Upper lobe of right lung (tissue), 1 donor: ENCODE measurements around the gene SGTA. TPM values are rescaled to one million over a fixed set of nuclear protein-coding genes. Genes with fewer than 3 reads are reported as not detected.

Experiments
- ATAC-seq: fragments of 200-7000 bp; cut with Tn5 transposase; one replicate; pipeline ENCODE4 v1.9.1; 2020; ENCODE audit warnings: mild to moderate bottlenecking, moderate library complexity
- DNase-seq: peaks from one replicate; pipeline ENCODE4 v3.0.0-alpha.2; 2020
- H3K27ac ChIP-seq: fragments of 200-600 bp; one replicate; pipeline ENCODE4 v1.8.0; 2022
- H3K27me3 ChIP-seq: fragments of 200-600 bp; one replicate; pipeline ENCODE4 v1.8.0; 2022; ENCODE audit warnings: mild to moderate bottlenecking
- H3K36me3 ChIP-seq: fragments of 200-600 bp; one replicate; pipeline ENCODE4 v1.8.0; 2022
- H3K4me1 ChIP-seq: fragments of 200-600 bp; one replicate; pipeline ENCODE4 v1.8.0; 2022
- H3K4me3 ChIP-seq: fragments of 200-600 bp; one replicate; pipeline ENCODE4 v1.8.0; 2022; ENCODE audit warnings: mild to moderate bottlenecking
- H3K9me3 ChIP-seq: fragments of 200-600 bp; one replicate; pipeline ENCODE4 v1.8.0; 2022
- intact Hi-C: fragments of 100-400 bp; cut with DNase I; formaldehyde crosslinking; loops from one replicate; pipeline ENCODE4 v1.11.0; 2022
- total RNA-seq: library from RNA; stranded (reverse); fragmentation: NEBNext Ultra II Directional; extraction: Animal tissue kit (Norgen Biotek cat#: 25700); gene quantifications from one replicate; pipeline ENCODE4 v1.2.1, GENCODE V29; 2021
- TF ChIP-seq, protein P1 (sequence below): fragments of 200-600 bp; IDR thresholded peaks from one replicate; pipeline ENCODE4 v1.8.0; 2022; ENCODE audit warnings: antibody characterized with exemption
- donor health status: DM: no; HTN: yes; CAD: no; lungs with severe emphysema.

Gene SGTA
- total RNA-seq, 1 donor from 2014 or later: 44.9 TPM

- Histone ChIP-seq H3K27ac (no peak overlapping the region), H3K4me1 (no peaks in the 10 kb centered on the region), H3K9me3 (no peaks in the 10 kb centered on the region), H3K4me3 (no peak overlapping the region), H3K36me3 (no peaks in the 10 kb centered on the region), H3K27me3 (peaks cover 37% of the 10 kb centered on the region)
- intact Hi-C loops: loop anchor here (10.0 kb wide), 1 partner anchor 72 kb away; no protein-coding TSS in a partner anchor
- no peak for ATAC-seq
- no peak for DNase-seq
- TF ChIP-seq, protein P1, sequence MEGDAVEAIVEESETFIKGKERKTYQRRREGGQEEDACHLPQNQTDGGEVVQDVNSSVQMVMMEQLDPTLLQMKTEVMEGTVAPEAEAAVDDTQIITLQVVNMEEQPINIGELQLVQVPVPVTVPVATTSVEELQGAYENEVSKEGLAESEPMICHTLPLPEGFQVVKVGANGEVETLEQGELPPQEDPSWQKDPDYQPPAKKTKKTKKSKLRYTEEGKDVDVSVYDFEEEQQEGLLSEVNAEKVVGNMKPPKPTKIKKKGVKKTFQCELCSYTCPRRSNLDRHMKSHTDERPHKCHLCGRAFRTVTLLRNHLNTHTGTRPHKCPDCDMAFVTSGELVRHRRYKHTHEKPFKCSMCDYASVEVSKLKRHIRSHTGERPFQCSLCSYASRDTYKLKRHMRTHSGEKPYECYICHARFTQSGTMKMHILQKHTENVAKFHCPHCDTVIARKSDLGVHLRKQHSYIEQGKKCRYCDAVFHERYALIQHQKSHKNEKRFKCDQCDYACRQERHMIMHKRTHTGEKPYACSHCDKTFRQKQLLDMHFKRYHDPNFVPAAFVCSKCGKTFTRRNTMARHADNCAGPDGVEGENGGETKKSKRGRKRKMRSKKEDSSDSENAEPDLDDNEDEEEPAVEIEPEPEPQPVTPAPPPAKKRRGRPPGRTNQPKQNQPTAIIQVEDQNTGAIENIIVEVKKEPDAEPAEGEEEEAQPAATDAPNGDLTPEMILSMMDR: no peak
Observed at GRCh38 chr19:2726160-2726855, 56.8 kb downstream of the SGTA start.

GRCh38 chr19:2724148-2724557 lies 58.9 kb downstream of the SGTA start:
- no peak for ATAC-seq
- no peak overlapping the region for H3K27ac ChIP-seq

DNA sequence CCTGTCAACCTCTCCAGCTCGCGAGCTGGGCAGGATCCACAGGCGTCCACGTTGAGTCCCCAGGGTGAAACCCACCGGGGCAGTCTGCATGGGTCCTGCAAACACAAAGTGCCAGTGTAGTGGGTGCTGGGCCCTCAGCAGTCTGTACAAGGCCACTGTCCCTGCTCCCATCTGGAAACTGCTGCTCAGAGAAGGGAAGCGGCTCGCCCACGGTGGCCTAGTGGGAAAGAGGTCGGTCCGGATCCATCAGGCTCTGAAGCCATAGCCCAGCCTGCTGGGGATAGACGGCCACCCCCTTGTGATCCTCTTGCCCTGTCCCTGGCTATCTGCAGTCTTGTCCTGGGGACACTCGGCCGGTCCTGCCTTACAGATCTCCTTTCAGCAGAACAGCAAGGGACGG lies 59.3 kb downstream of the SGTA start:
- no peak overlapping the region for H3K4me3 ChIP-seq
- DNase-seq: no peak
- intact Hi-C loops: loop anchor here (10.0 kb wide), 1 partner anchor 69 kb away; no protein-coding TSS in a partner anchor
- H3K4me1 ChIP-seq: peaks cover 9% of the 10 kb centered on the region
- H3K36me3 ChIP-seq: no peaks in the 10 kb centered on the region
- TF ChIP-seq, protein P1: no peak
- ATAC-seq: no peak
- no peak overlapping the region for H3K27ac ChIP-seq
- H3K27me3 ChIP-seq: peaks cover 51% of the 10 kb centered on the region
- H3K9me3 ChIP-seq: no peaks in the 10 kb centered on the region

More at GRCh38 chr19:2724148-2724557, 58.9 kb downstream of the SGTA start:
- H3K4me1 ChIP-seq: peaks cover 9% of the 10 kb centered on the region
- no peak for DNase-seq
- intact Hi-C loops: loop anchor here (10.0 kb wide), 1 partner anchor 69 kb away; no protein-coding TSS in a partner anchor
- no peak overlapping the region for H3K4me3 ChIP-seq
- peaks cover 51% of the 10 kb centered on the region for H3K27me3 ChIP-seq
- no peaks in the 10 kb centered on the region for H3K36me3 ChIP-seq
- H3K9me3 ChIP-seq: no peaks in the 10 kb centered on the region
- TF ChIP-seq, protein P1: no peak

DNA sequence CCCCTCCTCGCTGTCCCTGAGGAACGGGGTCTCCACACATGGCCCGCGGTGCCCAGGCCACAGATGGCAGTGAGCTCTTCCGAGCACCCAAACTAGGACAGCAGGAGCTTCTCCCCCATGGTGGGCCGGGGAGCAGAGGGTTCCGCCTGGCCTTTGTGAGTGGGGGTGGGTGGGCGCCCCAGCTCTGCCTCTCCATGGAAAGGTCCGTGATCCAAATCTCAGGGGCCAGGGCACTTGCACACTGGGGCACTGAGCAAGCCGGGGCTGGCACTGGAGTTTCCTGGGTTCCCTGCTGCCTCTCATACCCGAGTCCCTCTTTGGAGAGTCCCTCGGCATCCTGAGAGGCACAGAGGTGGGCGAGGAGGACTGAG lies 59.7 kb downstream of the SGTA start:
- H3K4me1 ChIP-seq: peaks cover 9% of the 10 kb centered on the region
- H3K27ac ChIP-seq: no peak overlapping the region
- no peaks in the 10 kb centered on the region for H3K36me3 ChIP-seq
- H3K9me3 ChIP-seq: no peaks in the 10 kb centered on the region
- H3K4me3 ChIP-seq: no peak overlapping the region
- no peak for ATAC-seq
- intact Hi-C loops: loop anchor here (10.0 kb wide), 1 partner anchor 69 kb away; no protein-coding TSS in a partner anchor
- TF ChIP-seq, protein P1: no peak
- DNase-seq: no peak
- H3K27me3 ChIP-seq: peaks cover 51% of the 10 kb centered on the region

DNA sequence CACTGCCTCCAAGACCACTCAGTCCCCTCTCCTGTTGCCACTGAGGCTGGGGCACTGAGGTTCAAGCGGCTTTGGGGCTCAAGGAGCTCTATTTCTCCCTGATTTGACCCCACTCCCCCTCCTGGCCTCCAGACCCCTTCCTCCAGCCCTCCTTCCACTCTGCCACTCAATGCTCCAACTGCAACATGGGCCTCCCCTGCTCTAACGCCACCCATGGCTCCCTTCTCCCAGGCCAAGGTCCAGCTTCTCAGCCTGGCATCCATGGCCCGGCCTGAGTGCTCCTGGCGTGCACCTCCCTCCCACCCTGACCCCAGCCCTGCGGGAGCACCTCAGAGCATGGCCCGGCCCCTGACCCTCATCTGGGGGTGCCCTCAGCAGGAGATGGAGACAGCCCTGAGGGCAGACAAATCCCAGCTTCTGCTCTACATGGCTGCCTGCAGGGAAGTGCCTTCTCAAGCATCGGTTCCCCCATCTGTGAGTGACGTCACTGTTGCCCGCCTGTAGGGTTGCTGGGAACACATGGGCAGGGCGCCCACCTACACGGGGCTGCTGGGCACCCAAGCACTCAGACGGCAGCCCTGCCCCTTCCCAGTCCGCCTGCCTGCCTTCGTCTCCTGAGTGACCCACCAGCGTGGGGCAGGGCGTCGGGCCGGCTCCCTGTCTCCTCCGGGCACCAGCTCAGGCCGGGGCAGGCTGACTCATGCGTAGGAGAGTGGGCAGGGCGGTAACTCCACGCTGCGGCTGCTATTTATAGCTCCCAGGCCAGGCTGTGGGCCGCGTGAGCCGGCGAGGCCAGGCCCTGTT lies 60.3 kb downstream of the SGTA start:
- H3K27ac ChIP-seq: no peak overlapping the region
- no peaks in the 10 kb centered on the region for H3K9me3 ChIP-seq
- no peak overlapping the region for H3K4me3 ChIP-seq
- peak; percentile 85 for ATAC-seq
- DNase-seq: peak; percentile 85
- TF ChIP-seq, protein P1: no peak
- no peaks in the 10 kb centered on the region for H3K36me3 ChIP-seq
- H3K27me3 ChIP-seq: peaks cover 51% of the 10 kb centered on the region
- intact Hi-C loops: loop anchor here (10.0 kb wide), 1 partner anchor 68 kb away; no protein-coding TSS in a partner anchor
- peaks cover 9% of the 10 kb centered on the region for H3K4me1 ChIP-seq
